ENCODE measurements around the gene SLC36A1.
"Not testable (repeated sequence)": the region's sequence is repeated elsewhere in the genome, so short reads cannot be mapped to it uniquely, and the experiment has no call there.

SLC36A1 gene

DNA sequence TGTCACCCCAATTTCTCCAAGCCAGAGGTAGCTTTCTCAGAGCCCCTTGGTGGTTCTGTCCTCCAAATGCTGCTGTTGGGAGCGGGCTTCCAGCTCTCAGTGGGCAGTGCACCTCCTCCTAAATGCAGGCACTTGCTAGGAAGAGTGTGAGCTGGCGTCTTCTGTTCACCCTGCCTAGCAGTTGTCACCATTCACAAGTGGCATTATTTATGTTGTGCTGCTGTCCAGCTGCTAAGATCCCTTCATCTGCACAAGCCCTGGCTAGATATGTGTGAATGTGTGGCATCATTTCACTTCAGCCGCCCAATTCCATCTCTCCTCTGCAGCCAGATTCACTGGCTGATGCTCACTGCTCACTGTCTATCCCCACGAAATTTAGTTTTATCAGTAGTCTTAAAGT lies 43.7 kb downstream of the SLC36A1 start:
- no peak overlapping the region for H3K27ac Mint-ChIP-seq
- no peaks in the 10 kb centered on the region for H3K27me3 Mint-ChIP-seq
- H3K9me3 Mint-ChIP-seq = no peaks in the 10 kb centered on the region
- H3K4me3 Mint-ChIP-seq = no peak overlapping the region
- H3K36me3 Mint-ChIP-seq (ENCODE audit: low read depth) = peaks cover 26% of the 10 kb centered on the region
- no peaks in the 10 kb centered on the region for H3K4me1 Mint-ChIP-seq (ENCODE audit: low read depth)

DNA sequence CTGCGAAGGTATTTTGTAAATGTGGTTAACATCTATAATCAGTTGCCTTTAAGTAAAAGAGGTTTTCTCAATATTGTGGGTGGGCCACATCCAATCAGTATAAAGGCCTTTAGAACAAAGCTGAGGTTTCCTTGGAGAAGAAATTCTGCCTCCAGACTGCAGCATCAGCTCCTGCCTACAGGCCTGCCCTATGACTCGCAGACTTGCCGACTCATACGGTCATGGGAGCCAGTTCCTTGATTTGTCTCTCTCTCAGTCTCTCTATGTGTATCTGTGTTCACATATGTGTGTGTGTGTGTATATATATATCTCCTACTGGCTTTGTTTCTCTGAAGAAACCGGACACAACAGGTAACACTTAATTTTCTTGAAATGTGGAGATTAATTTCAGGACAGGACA lies 45.3 kb downstream of the SLC36A1 start:
- H3K9me3 Mint-ChIP-seq = no peaks in the 10 kb centered on the region
- no peaks in the 10 kb centered on the region for H3K4me1 Mint-ChIP-seq (ENCODE audit: low read depth)
- no peak overlapping the region for H3K4me3 Mint-ChIP-seq
- H3K27me3 Mint-ChIP-seq = no peaks in the 10 kb centered on the region
- H3K27ac Mint-ChIP-seq = no peak overlapping the region
- peaks cover 12% of the 10 kb centered on the region for H3K36me3 Mint-ChIP-seq (ENCODE audit: low read depth)

DNA sequence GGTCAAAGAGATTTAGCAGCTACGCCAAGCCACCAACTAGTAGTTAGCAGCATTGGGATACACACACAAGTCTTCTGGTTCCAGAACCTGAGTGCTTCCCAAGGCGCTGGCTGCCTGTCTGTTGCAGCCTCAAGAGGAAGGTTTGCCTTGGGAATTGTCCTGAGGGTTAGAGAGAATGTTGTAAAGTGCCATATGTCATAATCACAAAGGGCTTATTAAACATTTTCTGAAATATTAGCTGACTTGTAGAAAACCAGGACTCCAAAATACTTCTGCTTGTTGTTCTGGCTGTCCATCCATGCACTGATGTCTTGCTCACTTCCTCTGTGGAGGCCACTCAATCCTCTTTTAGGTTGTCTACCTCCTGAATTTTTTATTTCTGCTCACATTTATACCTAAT lies 46.3 kb downstream of the SLC36A1 start:
- H3K36me3 Mint-ChIP-seq (ENCODE audit: low read depth) = peaks cover 5% of the 10 kb centered on the region
- H3K4me3 Mint-ChIP-seq = no peak overlapping the region

DNA sequence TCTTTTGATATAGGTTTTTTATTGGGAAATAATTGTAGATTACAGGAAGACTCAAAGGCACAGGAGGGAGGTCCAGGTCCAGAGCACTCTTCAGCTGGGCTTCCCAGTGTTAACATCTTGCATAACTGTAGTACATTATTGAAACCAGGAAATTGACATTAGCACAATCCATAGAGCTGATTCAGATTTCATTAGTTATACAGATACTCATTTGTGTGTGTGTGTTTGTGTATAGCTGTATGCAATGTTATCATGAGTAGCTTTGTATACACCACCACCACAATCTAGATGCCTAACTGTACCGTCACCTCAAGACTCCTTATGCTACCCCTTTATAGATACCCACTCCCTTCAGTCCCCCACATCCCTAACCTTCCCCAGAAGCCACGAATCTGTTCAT lies 47.9 kb downstream of the SLC36A1 start:
- H3K27me3 Mint-ChIP-seq = no peaks in the 10 kb centered on the region
- H3K4me3 Mint-ChIP-seq = no peak overlapping the region
- no peaks in the 10 kb centered on the region for H3K36me3 Mint-ChIP-seq (ENCODE audit: low read depth)
- no peaks in the 10 kb centered on the region for H3K9me3 Mint-ChIP-seq
- no peaks in the 10 kb centered on the region for H3K4me1 Mint-ChIP-seq (ENCODE audit: low read depth)
- H3K27ac Mint-ChIP-seq = no peak overlapping the region

More for the DNA sequence above, 46.3 kb downstream of the SLC36A1 start:
- Mint-ChIP-seq H3K27ac (no peak overlapping the region), H3K27me3 (no peaks in the 10 kb centered on the region), H3K9me3 (no peaks in the 10 kb centered on the region), H3K4me1 (ENCODE audit: low read depth) (no peaks in the 10 kb centered on the region)

DNA sequence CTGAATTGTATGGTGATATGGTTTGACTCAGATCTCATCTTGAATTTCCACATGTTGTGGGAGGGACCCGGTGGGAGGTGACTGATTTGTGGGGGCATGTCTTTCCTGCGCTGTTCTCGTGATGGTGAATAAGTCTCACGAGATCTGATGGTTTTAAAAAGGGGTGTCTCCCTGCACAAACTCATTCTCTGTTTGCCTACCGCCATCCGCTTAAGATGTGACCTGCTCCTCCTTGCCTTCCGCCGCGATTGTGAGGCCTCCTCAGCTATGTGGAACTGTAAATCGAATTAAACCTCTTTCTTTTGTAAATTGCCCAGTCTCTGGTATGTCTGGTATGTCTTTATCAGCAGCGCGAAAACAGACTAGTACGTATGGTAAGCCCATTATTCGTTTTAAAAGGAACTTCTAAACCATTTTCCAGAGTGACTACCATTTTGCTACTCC lies 48.7 kb downstream of the SLC36A1 start:
- Mint-ChIP-seq H3K4me3 (no peak overlapping the region), H3K27ac (no peak overlapping the region), H3K9me3 (no peaks in the 10 kb centered on the region), H3K4me1 (ENCODE audit: low read depth) (no peaks in the 10 kb centered on the region), H3K27me3 (no peaks in the 10 kb centered on the region), H3K36me3 (ENCODE audit: low read depth) (no peaks in the 10 kb centered on the region)

DNA sequence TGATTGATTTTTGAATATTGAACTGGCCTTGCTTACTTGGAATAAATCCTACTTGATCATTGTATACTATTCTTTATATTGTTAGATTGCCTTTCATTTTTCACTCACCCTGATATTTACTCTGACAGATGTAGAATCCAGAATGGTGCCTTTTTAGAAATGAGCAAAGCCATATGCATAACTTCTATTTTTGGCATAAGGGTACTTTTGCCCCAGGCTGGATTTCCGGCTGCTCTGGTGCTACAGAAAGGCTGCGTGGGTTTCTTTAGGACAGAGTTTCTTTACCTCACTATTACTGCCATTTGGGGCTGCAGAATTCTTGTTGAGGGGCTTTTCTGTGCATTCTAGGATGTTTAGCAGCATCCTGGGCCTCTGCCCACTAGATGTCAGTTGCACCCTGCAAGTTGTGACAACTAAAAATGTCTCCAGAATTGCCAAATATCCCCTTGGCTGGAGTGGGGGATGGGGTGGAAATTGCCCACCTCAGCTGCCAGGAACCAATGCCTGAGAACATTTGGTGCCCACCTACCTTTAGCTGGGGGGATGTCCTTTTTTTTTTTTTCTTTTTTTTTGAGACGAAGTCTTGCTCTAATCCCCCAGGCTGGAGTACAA lies 50.1 kb downstream of the SLC36A1 start:
- no peaks in the 10 kb centered on the region for H3K36me3 Mint-ChIP-seq (ENCODE audit: low read depth)
- H3K4me1 Mint-ChIP-seq (ENCODE audit: low read depth) = no peaks in the 10 kb centered on the region
- H3K4me3 Mint-ChIP-seq = no peak overlapping the region
- H3K9me3 Mint-ChIP-seq = no peaks in the 10 kb centered on the region
- H3K27ac Mint-ChIP-seq = no peak overlapping the region
- H3K27me3 Mint-ChIP-seq = no peaks in the 10 kb centered on the region

DNA sequence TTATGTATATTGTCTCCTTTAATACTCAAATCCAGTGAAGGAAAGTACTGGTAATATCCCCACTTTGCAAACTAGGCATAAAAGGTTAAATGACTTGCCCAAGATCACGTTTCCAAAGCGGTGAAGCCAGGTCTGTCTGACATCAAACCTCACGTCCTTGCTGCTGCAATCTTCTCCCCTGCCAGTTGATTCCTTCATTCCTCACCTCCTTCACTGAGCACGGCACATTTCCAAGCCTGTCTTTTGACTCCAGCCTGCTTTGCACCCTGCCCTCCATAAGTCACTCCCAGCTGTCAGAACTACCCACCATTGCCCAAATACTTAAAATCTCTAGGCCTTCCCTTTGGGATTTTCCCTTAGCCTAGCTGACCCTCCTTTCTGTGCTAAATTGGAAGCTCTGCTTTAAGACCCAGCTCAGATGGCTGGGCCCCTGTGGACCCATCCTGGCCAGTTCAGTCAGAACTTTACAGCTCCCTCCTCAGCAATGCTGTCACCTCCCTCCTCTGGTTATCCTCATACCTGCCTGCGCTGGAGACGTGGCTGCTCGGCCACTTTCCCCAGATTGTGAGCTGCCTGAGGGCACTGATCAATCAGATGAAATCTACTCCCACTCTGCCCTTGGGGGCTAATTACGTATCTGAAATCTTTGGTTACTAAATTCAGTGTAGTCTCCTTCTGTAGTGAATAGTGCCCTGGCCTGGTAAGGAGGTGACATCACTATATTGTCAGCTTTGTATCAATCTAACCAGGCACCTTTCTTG lies 51.2 kb downstream of the SLC36A1 start:
- H3K36me3 Mint-ChIP-seq (ENCODE audit: low read depth) = no peaks in the 10 kb centered on the region
- no peak overlapping the region for H3K4me3 Mint-ChIP-seq
- H3K4me1 Mint-ChIP-seq (ENCODE audit: low read depth) = no peaks in the 10 kb centered on the region
- no peaks in the 10 kb centered on the region for H3K27me3 Mint-ChIP-seq
- no peaks in the 10 kb centered on the region for H3K9me3 Mint-ChIP-seq
- H3K27ac Mint-ChIP-seq = no peak overlapping the region

DNA sequence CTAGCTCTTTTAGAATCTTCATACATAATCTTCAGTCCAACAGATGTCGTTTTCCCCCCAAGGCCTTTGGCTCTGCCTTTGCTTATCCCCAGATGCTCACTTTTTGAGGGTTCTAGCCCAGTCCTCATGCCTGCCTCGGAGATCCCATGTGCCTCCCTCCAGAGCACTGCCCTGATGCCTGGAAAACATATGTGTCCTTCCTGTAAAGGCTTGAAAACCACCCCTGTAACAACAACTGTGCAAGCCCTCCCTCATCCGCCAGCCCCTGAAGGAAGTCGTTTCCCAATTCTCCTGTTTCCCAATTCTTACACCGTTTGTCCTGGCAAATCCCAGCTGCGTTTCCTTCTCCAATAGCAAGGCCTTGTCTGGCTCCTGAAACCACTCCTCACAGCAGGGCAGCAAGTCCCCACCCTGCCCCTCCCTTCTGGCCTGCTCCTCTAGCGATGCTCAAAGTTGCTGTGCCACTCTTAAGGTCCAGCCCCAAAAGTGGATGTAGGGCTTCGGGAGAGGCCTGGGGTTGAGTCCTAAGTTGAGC lies 52.2 kb downstream of the SLC36A1 start:
- Mint-ChIP-seq H3K4me3 (no peak overlapping the region), H3K4me1 (ENCODE audit: low read depth) (no peaks in the 10 kb centered on the region), H3K27ac (no peak overlapping the region), H3K27me3 (no peaks in the 10 kb centered on the region), H3K9me3 (no peaks in the 10 kb centered on the region), H3K36me3 (ENCODE audit: low read depth) (no peaks in the 10 kb centered on the region)

DNA sequence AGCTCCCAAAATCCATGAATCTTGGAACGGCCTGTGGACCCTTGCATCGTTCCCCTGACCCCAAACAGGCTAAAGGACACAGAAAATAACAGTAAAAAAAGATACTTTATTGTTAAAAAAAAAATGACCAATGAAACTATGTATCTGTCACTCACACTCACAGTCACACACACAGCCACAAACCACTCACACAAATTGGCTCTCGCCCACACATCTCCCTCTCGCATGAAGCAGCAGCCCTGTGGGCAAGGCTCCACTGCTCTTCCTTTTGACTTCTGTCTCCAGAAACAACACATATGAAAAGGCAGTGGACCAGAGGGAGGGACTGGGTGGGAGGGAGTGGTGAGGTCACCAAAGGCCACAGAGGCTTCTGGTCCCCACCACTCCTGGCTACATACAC lies 56.6 kb downstream of the SLC36A1 start:
- Mint-ChIP-seq H3K27me3 (no peaks in the 10 kb centered on the region), H3K9me3 (no peaks in the 10 kb centered on the region), H3K27ac (no peak overlapping the region), H3K36me3 (ENCODE audit: low read depth) (no peaks in the 10 kb centered on the region), H3K4me1 (ENCODE audit: low read depth) (no peaks in the 10 kb centered on the region), H3K4me3 (no peak overlapping the region)

DNA sequence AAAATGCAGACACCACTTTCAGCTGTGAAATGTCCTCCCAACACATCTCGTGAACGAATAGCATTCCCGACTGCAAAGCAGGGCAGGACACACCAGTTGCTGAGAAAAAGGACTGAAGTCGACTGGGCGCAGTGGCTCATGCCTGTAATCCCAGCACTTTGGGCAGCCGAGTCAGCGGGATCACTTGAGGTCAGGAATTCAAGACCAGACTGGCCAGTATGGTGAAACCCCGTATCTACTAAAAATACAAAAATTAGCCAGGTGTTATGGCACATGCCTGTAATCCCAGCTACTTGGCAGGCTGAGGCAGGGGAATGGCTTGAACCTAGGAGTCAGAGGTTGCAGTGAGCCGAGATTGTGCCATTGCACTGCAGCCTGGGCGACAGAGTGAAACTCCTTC lies 60.9 kb downstream of the SLC36A1 start:
- not testable (repeated sequence) for H3K9me3 Mint-ChIP-seq; H3K27ac Mint-ChIP-seq; H3K4me1 Mint-ChIP-seq (ENCODE audit: low read depth); H3K4me3 Mint-ChIP-seq; H3K36me3 Mint-ChIP-seq (ENCODE audit: low read depth); H3K27me3 Mint-ChIP-seq

DNA sequence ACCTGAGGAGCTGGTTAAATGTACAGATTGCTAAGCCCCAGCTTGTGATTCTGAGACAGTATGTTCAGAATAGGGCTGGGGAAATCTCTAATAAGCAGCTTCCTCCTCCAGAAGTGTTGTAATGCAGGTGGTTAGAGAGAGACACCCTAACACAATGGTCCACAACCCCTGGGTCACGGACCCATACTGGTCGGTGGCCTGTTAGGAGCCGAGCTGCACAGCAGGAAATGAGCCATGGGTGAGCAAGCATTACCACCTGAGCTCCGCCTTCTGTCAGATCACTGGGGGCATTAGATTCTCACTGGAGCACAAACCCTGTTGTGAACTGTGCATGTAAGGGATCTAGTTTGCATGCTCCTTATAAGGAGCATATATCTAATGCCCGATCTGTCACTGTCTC lies 61.8 kb downstream of the SLC36A1 start:
- Mint-ChIP-seq H3K36me3 (ENCODE audit: low read depth) (no peaks in the 10 kb centered on the region), H3K4me3 (no peak overlapping the region), H3K9me3 (no peaks in the 10 kb centered on the region), H3K27ac (no peak overlapping the region), H3K4me1 (ENCODE audit: low read depth) (no peaks in the 10 kb centered on the region), H3K27me3 (no peaks in the 10 kb centered on the region)

DNA sequence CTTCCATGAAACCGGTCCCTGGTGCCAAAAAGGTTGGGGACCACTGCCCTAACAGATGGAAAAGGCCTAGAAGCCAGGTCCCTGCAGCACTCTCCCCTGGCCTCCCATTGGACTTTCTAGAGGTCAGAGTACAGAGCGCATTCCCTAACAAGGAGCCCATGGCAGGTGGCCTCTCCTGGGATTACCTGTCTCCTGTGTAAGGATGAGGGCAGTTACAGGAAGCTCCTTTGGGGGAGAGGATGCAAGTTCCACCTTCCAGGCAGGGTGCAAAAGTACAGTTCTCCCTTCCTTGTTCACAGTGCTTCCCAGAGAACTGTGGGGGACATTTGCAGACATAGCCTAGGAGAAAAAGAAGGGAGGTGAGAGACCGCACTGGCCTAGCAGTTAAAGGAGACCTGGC lies 62.4 kb downstream of the SLC36A1 start:
- no peak overlapping the region for H3K4me3 Mint-ChIP-seq
- H3K27me3 Mint-ChIP-seq = no peaks in the 10 kb centered on the region
- H3K27ac Mint-ChIP-seq = no peak overlapping the region
- no peaks in the 10 kb centered on the region for H3K9me3 Mint-ChIP-seq
- H3K36me3 Mint-ChIP-seq (ENCODE audit: low read depth) = no peaks in the 10 kb centered on the region
- H3K4me1 Mint-ChIP-seq (ENCODE audit: low read depth) = no peaks in the 10 kb centered on the region

DNA sequence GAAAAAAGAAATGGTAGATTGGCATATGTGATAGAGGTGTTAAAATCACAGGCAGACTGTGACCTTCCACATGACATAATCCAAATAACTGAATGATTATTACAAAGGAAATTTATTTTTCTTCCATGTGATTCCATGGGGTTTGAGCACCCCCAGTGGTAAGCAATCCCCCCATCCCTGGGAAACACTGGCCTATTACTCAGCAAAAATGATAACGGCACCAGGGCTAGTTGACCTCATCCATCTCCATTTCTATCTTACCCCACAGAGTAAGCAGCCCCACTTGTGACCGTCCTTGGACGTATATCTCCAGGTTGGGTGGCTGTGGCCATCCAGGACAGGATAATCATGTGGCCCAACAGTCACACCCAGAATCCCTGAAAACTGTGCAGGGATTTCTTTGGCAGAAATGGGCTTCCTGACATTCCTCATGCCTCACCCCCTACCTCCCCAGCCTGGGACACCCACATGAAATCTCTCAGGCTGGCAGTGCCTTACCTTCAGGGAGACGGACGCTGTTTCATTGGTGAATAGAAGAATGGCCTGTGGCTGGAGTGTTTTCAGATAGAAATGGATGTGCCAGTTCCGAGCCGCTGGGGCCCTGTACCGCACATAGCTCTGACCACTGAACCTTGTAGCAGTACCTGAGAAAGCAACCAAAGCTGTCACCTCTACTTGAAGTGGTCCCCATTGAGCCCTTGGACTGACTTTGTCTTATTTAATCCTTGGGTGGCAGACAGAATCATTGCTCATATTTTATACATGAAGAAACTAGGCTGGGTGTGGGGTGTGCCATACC lies 69.9 kb downstream of the SLC36A1 start:
- Mint-ChIP-seq H3K36me3 (ENCODE audit: low read depth) (no peaks in the 10 kb centered on the region), H3K4me1 (ENCODE audit: low read depth) (peaks cover under 1% of the 10 kb centered on the region), H3K27ac (no peak overlapping the region), H3K27me3 (no peaks in the 10 kb centered on the region), H3K9me3 (no peaks in the 10 kb centered on the region), H3K4me3 (no peak overlapping the region)

DNA sequence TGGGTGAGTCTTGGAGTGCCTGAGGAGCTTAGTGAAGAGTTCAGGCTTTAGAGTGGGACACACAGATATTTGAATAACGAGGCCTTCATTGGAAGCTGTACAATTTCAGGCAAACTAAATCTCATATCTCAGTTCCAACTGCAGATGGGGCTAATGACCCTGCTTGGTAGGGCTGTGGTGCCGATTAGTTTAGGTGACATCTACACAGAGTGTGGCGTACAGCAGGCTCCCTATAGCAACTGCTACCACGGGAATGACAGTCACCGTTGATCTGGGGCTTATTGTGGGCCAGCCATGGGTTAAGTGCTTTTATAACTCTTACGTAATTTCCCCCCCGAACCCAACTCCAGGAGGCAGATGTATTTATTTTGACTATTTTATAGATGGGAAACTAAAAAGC lies 72.9 kb downstream of the SLC36A1 start:
- H3K27me3 Mint-ChIP-seq = no peaks in the 10 kb centered on the region
- no peak overlapping the region for H3K4me3 Mint-ChIP-seq
- no peak overlapping the region for H3K27ac Mint-ChIP-seq
- peaks cover 4% of the 10 kb centered on the region for H3K4me1 Mint-ChIP-seq (ENCODE audit: low read depth)
- H3K9me3 Mint-ChIP-seq = no peaks in the 10 kb centered on the region
- no peaks in the 10 kb centered on the region for H3K36me3 Mint-ChIP-seq (ENCODE audit: low read depth)

DNA sequence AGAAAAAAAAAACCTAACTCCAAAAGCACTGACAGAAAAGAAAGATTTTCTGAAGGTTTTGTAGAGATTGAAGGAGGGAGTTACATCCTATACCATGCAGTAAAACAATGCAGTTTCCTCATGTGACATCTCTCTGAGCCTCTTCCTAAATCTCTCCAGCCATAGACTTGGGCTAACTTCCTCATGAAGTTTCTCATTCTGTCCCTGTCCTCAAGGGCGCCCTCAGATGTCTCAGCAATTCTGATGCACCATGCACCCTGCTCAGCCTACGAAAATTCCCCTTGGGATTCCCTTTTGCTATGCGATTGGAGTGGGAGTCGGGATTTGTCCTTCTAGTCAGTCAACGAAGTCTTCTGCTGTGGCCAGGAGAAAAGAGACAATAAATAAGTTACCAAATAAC lies 74.8 kb downstream of the SLC36A1 start:
- H3K4me3 Mint-ChIP-seq = no peak overlapping the region
- H3K27me3 Mint-ChIP-seq = no peaks in the 10 kb centered on the region
- H3K27ac Mint-ChIP-seq = no peak overlapping the region
- H3K4me1 Mint-ChIP-seq (ENCODE audit: low read depth) = peaks cover 4% of the 10 kb centered on the region
- H3K36me3 Mint-ChIP-seq (ENCODE audit: low read depth) = no peaks in the 10 kb centered on the region
- no peaks in the 10 kb centered on the region for H3K9me3 Mint-ChIP-seq
